Trophoblast cell (in vitro differentiated cells and primary cell): ENCODE results near the gene ALDOC.

Experiments used
- DNase-seq, 2 donors: peaks; one replicate each; pipeline ENCODE4 v3.0.0-alpha.2; 2016
- H2AFZ ChIP-seq: 2 replicates; pipeline ENCODE4 v1.6.1; 2013; ENCODE audit warnings: low read length, moderate library complexity, mild to moderate bottlenecking; ENCODE audit not compliant: insufficient read depth, poor library complexity
- H2AK5ac ChIP-seq: 2 replicates; pipeline ENCODE4 v1.6.1; 2013; ENCODE audit warnings: mild to moderate bottlenecking, low read length
- H2BK120ac ChIP-seq: 2 replicates; pipeline ENCODE4 v1.6.1; 2013; ENCODE audit warnings: low read length, mild to moderate bottlenecking, moderate library complexity; ENCODE audit not compliant: insufficient read depth, poor library complexity
- H2BK12ac ChIP-seq: 2 replicates; pipeline ENCODE4 v1.6.1; 2013; ENCODE audit warnings: mild to moderate bottlenecking, low read length, moderate library complexity
- H2BK5ac ChIP-seq: 2 replicates; pipeline ENCODE4 v1.6.1; 2013; ENCODE audit warnings: low read length, low read depth, moderate library complexity, mild to moderate bottlenecking; ENCODE audit not compliant: poor library complexity
- H3K14ac ChIP-seq: 2 replicates; pipeline ENCODE4 v1.6.1; 2013; ENCODE audit warnings: mild to moderate bottlenecking, low read length
- H3K18ac ChIP-seq: 2 replicates; pipeline ENCODE4 v1.6.1; 2013; ENCODE audit warnings: mild to moderate bottlenecking, low read length
- H3K23ac ChIP-seq: 2 replicates; pipeline ENCODE4 v1.6.1; 2013; ENCODE audit warnings: low read length
- H3K27ac ChIP-seq: 2 replicates; pipeline ENCODE4 v1.5.1; 2013; ENCODE audit warnings: low read depth, mild to moderate bottlenecking, inconsistent platforms, low read length, moderate library complexity
- H3K27me3 ChIP-seq: 2 replicates; pipeline ENCODE4 v1.6.1; 2013; ENCODE audit warnings: inconsistent platforms, mild to moderate bottlenecking, low read length, moderate library complexity; ENCODE audit not compliant: insufficient read depth
- H3K36me3 ChIP-seq, 2 experiments: 1 replicate in 1 of 2; 2 replicates in 1 of 2; pipeline ENCODE4 v1.6.1; 2013; ENCODE audit warnings: low read length in 2 of 2, mild to moderate bottlenecking in 2 of 2, moderate library complexity in 1 of 2; ENCODE audit not compliant: insufficient read depth in 2 of 2, control insufficient read depth in 1 of 2
- H3K4ac ChIP-seq: 2 replicates; pipeline ENCODE4 v1.6.1; 2013; ENCODE audit warnings: low read depth, mild to moderate bottlenecking, low read length, moderate library complexity
- H3K4me1 ChIP-seq, 2 experiments: 1 replicate in 1 of 2; 2 replicates in 1 of 2; pipeline ENCODE4 v1.6.1; 2013; ENCODE audit warnings: low read length in 2 of 2, mild to moderate bottlenecking in 2 of 2, moderate library complexity in 1 of 2; ENCODE audit not compliant: insufficient read depth in 2 of 2, control insufficient read depth in 1 of 2
- H3K4me2 ChIP-seq: 2 replicates; pipeline ENCODE4 v1.6.1; 2013; ENCODE audit warnings: inconsistent platforms, mild to moderate bottlenecking, low read length, moderate library complexity
- H3K4me3 ChIP-seq: 2 replicates; pipeline ENCODE4 v1.5.1; 2013; ENCODE audit warnings: mild to moderate bottlenecking, low read depth, low read length, inconsistent platforms
- H3K79me1 ChIP-seq: one replicate; pipeline ENCODE4 v1.6.1; 2013; ENCODE audit warnings: low read length
- H3K79me2 ChIP-seq: 2 replicates; pipeline ENCODE4 v1.6.1; 2013; ENCODE audit warnings: low read length, mild to moderate bottlenecking; ENCODE audit not compliant: control insufficient read depth, insufficient read depth, poor library complexity
- H3K9ac ChIP-seq: 2 replicates; pipeline ENCODE4 v1.6.1; 2013; ENCODE audit warnings: mild to moderate bottlenecking, low read length
- H3K9me3 ChIP-seq: 2 replicates; pipeline ENCODE4 v1.6.1; 2013; ENCODE audit warnings: low read depth, mild to moderate bottlenecking, control low read depth, inconsistent platforms, low read length; ENCODE audit not compliant: insufficient read depth
- H4K12ac ChIP-seq: 2 replicates; pipeline ENCODE4 v1.6.1; 2013; ENCODE audit warnings: low read depth, mild to moderate bottlenecking, low read length, moderate library complexity
- H4K8ac ChIP-seq: 2 replicates; pipeline ENCODE4 v1.6.1; 2013; ENCODE audit warnings: low read depth, mild to moderate bottlenecking, low read length, moderate library complexity
- H4K91ac ChIP-seq: one replicate; pipeline ENCODE4 v1.6.1; 2013; ENCODE audit warnings: low read depth, mild to moderate bottlenecking, low read length, moderate library complexity
- WGBS: extraction: QIAGEN DNeasy Blood & Tissue Kit; methylation state at CpG from one replicate; pipeline ENCODE4 v1.1.7; 2013; ENCODE audit warnings: missing lambda C conversion rate; ENCODE audit not compliant: insufficient read length, insufficient coverage; ENCODE audit errors: extremely low coverage; 5-methylcytosine and 5-hydroxymethylcytosine counted together

The ALDOC gene

DNA sequence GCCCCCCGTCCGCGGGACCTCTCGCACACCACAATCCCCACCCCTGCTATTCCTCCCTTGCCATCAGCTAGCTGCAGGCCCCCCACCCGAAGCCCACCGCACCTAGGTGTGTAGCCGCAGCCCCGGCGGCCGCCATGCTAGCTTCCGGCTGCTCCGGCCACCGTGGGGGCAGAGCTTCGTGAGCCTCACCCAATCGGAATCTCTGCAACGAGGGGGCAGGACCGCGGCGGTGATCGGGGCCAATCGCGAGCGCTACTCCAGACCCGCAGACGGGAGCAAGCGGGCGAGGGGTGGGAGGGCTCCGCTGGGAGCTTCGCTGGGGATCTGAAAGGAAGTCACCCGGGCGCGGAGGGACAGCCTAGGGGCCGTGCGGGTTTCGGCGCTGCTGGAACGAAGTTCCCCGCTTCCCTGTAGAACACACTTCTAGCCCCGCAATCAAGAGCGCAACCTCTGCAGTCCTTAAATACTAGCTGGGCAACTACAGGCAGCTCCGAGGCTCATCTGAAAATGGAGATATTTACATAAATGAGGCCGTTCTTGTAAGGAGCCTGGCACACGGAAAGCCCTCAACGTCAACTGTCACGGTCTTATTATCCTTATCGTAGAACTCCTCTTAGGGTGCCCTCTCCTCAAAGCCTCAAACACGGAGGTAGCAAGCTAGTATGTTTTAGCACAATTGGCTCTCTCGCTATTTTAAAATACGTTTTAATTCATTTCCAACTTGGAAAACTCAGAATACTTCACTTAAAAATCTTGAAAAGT lies 5.2 kb downstream of the ALDOC start, which contains the start of gene PIGS:
TSS of gene PIGS (minus strand) at position 164 of the 762 bp plus-strand sequence. CDS start at position 136, 28 bp downstream.
- Histone ChIP-seq H4K91ac (peak within 1 kb of the TSS; percentile 75), H4K8ac (peak within 1 kb of the TSS; percentile 85), H2BK120ac (peak within 1 kb of the TSS; percentile 37), H3K27ac (no peak within 1 kb of the TSS), H3K9me3 (no peaks in the 10 kb centered on the region), H2AFZ (peak within 1 kb of the TSS; percentile 89), H3K4ac (peak within 1 kb of the TSS; percentile 37), H3K14ac (peak within 1 kb of the TSS; percentile 60), H3K23ac (no peak within 1 kb of the TSS), H3K79me2 (peaks cover 6% of the 10 kb centered on the region), H3K18ac (peak within 1 kb of the TSS; percentile 54), H2AK5ac (peak within 1 kb of the TSS; percentile 11), H2BK12ac (no peak within 1 kb of the TSS), H3K27me3 (no peaks in the 10 kb centered on the region), H3K9ac (peak within 1 kb of the TSS; percentile 77), H3K4me3 (peak within 1 kb of the TSS; percentile 84), H3K4me1 (peaks cover 2 to 7% of the 10 kb centered on the region in 2 experiments), H3K36me3 (peaks cover 0 to 2% of the 10 kb centered on the region in 2 experiments), H2BK5ac (peak within 1 kb of the TSS; percentile 42), H3K4me2 (peak within 1 kb of the TSS; percentile 98), H3K79me1 (peaks cover 8% of the 10 kb centered on the region), H4K12ac (peak within 1 kb of the TSS; percentile 68)
- peak; percentile 97 for DNase-seq
- WGBS = no CpG with 5 or more reads among the region's 49 CpGs

DNA sequence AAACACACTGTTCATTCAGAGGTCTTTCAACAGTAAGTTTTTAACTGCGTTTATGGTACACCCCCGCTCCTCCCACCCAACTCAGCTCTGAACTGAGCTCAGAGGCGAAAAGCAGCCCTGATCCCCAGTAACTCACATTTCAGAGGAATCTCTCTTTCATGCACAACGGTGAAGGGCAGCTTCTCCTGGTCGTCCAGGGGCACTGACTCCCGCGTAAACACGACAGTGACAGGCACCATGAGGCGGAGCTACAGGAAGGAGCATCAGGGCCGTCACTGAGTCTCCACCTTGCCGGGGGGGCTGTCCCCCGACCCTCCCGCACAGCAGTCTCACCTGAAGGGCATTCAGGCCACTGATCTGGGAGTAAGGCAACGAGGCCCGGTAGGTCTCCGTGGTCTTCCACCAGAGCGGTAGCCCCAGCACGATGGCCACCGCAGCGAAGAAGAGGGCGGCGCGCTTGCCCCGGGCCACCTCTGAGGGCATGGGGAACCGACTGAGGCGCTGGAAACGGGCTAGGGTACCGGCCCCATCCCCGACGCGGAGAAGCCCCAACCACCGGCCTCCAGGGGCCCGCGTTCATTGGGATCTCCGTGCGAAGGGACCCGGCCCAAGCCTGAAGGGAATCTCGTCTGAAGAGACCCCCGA lies 5.9 kb downstream of the ALDOC start:
- Histone ChIP-seq H3K79me2 (peaks cover 6% of the 10 kb centered on the region), H2BK12ac (no peak overlapping the region), H3K4ac (peak overlapping the region; percentile 26), H2AFZ (peak overlapping the region; percentile 89), H3K4me3 (peak overlapping the region; percentile 84), H3K4me2 (peak overlapping the region; percentile 94), H2AK5ac (peak overlapping the region; percentile 11), H4K12ac (peak overlapping the region; percentile 68), H3K9me3 (no peaks in the 10 kb centered on the region), H3K36me3 (peaks cover 0 to 2% of the 10 kb centered on the region in 2 experiments), H3K27ac (no peak overlapping the region), H3K79me1 (peaks cover 8% of the 10 kb centered on the region), H3K9ac (peak overlapping the region; percentile 16), H3K4me1 (peaks cover 2 to 7% of the 10 kb centered on the region in 2 experiments), H2BK5ac (peak overlapping the region; percentile 42), H3K18ac (peak overlapping the region; percentile 53), H3K14ac (peak overlapping the region; percentile 38), H3K27me3 (no peaks in the 10 kb centered on the region), H4K91ac (peak overlapping the region; percentile 75), H4K8ac (peak overlapping the region; percentile 85), H3K23ac (no peak overlapping the region), H2BK120ac (peak overlapping the region; percentile 37)
- DNase-seq = peak; percentile 20 to 52
- no CpG with 5 or more reads among the region's 39 CpGs for WGBS

DNA sequence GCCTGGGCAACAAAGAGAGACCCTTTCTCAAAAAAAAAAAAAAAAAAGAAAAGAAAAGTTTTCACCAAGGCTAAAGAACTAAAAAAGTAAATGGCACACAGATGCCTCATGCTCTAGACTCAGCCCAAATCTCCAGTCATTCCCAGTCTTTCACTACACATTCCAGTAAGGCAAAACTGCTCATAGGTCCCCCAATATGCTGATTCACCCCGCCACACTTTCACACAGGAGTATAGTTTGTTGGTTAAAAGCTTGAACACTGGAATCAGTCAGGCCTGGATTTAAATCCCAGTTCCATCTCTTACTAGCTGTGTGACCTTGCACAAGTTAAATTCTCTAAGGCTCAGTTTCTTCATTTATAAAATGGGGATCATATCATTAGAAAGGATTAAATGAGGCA lies 7.2 kb downstream of the ALDOC start:
- Histone ChIP-seq H3K23ac (no peak overlapping the region), H2BK5ac (no peak overlapping the region), H4K91ac (no peak overlapping the region), H3K4me2 (no peak overlapping the region), H2BK12ac (no peak overlapping the region), H2BK120ac (no peak overlapping the region), H3K18ac (no peak overlapping the region), H3K4ac (no peak overlapping the region), H4K8ac (no peak overlapping the region), H3K9me3 (no peaks in the 10 kb centered on the region), H4K12ac (no peak overlapping the region), H2AK5ac (no peak overlapping the region), H3K9ac (no peak overlapping the region), H3K79me2 (peaks cover 6% of the 10 kb centered on the region), H3K4me1 (peaks cover 2 to 7% of the 10 kb centered on the region in 2 experiments), H3K14ac (no peak overlapping the region), H2AFZ (no peak overlapping the region), H3K4me3 (no peak overlapping the region), H3K79me1 (peaks cover 8% of the 10 kb centered on the region), H3K27me3 (no peaks in the 10 kb centered on the region), H3K27ac (no peak overlapping the region), H3K36me3 (peaks cover 0 to under 1% of the 10 kb centered on the region in 2 experiments)
- no CpG with 5 or more reads among the region's 1 CpG for WGBS
- no peak for DNase-seq

DNA sequence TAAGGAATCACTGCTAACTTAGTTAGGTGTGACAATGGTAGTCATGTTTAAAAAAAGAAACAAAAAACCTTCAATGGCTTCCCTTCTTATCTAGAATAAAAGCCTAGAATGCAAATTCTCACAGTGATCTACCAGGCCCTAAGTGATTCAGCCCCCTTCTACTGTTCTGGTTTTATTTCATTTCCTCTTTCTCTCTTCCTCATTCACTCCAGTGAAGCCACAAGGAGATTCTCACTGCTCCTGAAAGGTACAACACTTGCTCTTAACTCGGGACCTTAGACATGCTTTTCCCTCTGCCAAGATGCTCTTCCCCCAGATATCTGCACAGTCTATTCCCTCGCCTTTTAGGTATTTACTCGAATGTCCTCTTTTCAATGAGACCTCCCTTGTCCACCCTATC lies 9.1 kb downstream of the ALDOC start:
- Histone ChIP-seq H2BK12ac (no peak overlapping the region), H3K18ac (no peak overlapping the region), H3K14ac (no peak overlapping the region), H3K4me2 (no peak overlapping the region), H4K8ac (no peak overlapping the region), H3K79me2 (peaks cover 6% of the 10 kb centered on the region), H3K36me3 (peaks cover 3% of the 10 kb centered on the region in 2 experiments), H3K27ac (no peak overlapping the region), H2AFZ (no peak overlapping the region), H2AK5ac (no peak overlapping the region), H4K12ac (no peak overlapping the region), H3K9ac (no peak overlapping the region), H3K23ac (no peak overlapping the region), H2BK120ac (no peak overlapping the region), H2BK5ac (no peak overlapping the region), H3K4ac (no peak overlapping the region), H3K9me3 (no peaks in the 10 kb centered on the region), H3K4me1 (peaks cover 10 to 16% of the 10 kb centered on the region in 2 experiments), H3K79me1 (peaks cover 10% of the 10 kb centered on the region), H3K4me3 (no peak overlapping the region), H4K91ac (no peak overlapping the region), H3K27me3 (no peaks in the 10 kb centered on the region)
- no CpG with 5 or more reads among the region's 3 CpGs for WGBS
- no peak for DNase-seq
